Glomerular visceral epithelial cell (primary cell): ENCODE measurements around the gene CACNA1C.

Source experiments
- DNase-seq: peaks from one replicate; pipeline ENCODE4 v3.0.0-alpha.2; 2016; ENCODE audit errors: extremely low spot score

CACNA1C gene

GRCh38 chr12:2363836-2364609 is 311.2 kb downstream of the CACNA1C start:
- no peak for DNase-seq

- DNase-seq, result no peak
Observed at GRCh38 chr12:2364631-2365051, 311.9 kb downstream of the CACNA1C start.

- no peak for DNase-seq
Observed at GRCh38 chr12:2366711-2367110, 313.9 kb downstream of the CACNA1C start.

DNA sequence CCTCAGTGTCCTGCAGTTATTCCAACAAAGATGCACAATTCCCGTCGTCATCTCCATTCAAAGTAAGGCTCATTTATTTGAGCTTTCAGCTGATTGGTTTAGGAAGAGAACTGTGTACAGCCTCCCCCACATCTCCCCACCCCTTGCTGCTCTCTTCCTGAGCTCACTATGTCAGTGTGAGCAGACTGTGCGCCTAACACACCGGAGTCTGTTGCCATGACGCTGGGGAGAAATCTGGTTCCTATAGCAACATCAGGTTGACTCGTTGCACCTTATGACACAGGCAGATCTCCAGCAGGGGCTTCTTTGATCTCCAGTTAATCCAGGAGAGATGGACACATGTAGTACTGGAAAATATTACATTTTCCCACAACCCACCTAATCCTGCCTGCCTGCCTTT is 319.4 kb downstream of the CACNA1C start:
- no peak for DNase-seq

DNA sequence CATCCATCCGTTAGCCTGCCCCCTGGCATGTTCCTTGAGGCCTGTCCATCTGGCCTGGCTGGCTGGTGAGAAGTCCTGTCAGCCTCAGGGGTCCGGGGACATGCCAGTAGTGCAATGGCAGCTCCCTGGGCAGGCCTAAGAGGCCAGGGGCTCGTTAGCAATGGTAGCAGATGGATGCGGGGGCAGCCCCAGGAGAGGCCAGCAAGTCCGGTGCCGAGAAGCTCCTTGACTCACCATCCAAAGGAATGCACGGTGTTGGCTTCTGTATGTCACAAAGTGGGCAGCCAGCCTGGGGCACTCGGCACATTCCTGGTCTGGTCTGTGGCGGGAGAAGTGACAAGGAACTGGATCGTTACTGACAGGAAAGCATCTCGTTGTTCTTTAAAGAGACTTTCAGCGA is 319.9 kb downstream of the CACNA1C start:
- no peak for DNase-seq

- DNase-seq, result no peak
Observed at GRCh38 chr12:2373307-2373706, 320.5 kb downstream of the CACNA1C start.

GRCh38 chr12:2374092-2374906 is 321.5 kb downstream of the CACNA1C start:
- DNase-seq, result no peak

- DNase-seq, result no peak
Observed at GRCh38 chr12:2375871-2376270, 323.1 kb downstream of the CACNA1C start.

- no peak for DNase-seq
Observed at GRCh38 chr12:2376908-2377657, 324.3 kb downstream of the CACNA1C start.

DNA sequence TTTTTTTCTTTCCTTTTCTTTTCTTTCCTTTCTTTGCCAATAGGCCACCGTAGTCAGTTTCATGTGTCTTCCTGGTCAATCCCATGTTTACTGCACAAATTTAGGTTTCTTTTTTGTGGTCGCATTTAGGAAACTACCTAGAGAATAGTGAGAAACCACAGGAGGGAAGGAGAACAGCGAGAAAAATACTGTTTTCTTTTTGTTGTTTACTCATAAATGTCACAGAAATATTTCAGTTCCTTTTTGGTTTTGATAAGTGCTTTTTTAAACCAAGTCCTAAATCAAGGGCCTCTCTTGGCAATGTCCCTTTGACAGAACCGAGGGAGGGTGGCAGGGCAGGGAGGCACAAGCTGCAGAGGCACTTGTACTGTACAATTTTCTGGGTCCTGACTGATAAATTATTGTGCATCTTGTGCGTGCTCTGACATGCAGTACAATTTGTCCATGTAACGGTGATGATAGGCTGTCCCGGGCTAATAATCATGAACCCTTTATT is 326.1 kb downstream of the CACNA1C start:
- DNase-seq, result no peak

DNA sequence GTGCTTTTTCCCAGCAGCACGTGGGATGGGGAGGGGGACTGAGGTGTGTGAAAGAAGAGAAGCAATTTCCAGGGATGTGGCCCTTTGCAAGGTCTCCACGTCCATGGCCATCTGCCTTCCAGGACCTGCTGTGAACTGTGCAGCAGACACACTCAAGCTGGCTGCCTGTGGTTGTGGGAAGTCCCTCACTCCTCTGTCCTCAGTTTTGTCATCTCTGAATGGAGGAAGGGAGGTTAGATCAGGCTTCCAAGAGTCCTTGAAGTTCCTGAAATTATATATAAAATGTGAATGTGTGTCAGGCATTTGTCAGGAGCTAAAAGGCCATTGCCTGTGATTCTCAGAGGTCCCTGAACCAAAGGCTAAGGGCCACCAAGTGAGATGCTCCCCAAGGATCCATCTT is 328.2 kb downstream of the CACNA1C start:
- no peak for DNase-seq

GRCh38 chr12:2382370-2383155 is 329.8 kb downstream of the CACNA1C start:
- DNase-seq, result no peak

DNA sequence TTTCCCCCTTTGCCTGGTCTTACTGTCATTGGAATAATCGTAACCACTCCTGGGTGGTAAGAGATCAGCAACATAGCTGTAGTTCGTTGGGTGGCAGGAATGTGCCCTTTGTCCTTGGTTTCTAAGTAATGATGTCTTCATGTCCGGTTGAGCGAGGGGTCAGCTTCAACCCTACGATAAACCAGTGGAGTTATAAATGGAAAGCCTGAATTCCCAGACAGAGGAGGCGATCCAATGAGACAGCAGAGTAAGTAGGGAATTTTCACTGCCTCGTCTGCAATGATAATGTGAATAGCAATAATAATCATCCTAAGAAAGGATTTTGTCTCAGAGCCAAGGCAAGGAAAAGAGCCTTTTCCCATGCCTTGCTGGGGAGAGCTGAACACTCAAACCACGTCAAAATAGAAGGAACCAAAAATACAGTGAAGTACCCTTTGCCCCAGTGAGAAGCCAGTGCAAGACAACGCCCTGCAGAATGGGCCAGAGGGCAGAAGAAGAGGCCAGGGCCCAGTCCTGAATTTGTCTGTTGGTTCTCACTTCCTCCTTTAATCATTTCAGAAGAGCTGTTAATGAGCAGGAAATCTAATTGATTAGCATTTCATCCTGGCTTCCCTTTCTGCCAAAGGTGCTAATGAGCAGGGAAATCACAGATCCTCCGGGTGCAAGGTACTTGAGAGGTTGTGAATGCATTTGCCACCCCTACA is 330.7 kb downstream of the CACNA1C start:
- no peak for DNase-seq

DNA sequence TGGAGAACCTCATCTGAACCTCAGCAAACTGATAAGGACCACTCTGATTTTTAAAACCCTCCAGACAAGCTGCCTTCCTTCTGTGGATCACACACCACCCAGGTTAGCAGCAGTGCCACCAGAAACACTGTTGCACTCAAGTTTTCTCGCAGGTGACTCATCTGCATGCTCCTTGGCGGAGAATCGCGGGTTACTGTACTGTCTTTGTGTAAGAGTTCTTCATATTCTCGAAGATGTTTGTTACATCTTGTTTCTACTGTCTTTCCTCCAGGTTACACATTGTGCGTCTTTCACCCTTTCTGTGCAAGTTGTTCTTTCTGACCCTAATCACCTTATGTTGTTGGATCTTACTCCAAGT is 331.2 kb downstream of the CACNA1C start:
- no peak for DNase-seq

GRCh38 chr12:2384533-2385351 is 332.0 kb downstream of the CACNA1C start:
- DNase-seq, result no peak

GRCh38 chr12:2385529-2385928 is 332.7 kb downstream of the CACNA1C start:
- DNase-seq, result no peak

- DNase-seq, result no peak
Observed at GRCh38 chr12:2386566-2386965, 333.8 kb downstream of the CACNA1C start.

DNA sequence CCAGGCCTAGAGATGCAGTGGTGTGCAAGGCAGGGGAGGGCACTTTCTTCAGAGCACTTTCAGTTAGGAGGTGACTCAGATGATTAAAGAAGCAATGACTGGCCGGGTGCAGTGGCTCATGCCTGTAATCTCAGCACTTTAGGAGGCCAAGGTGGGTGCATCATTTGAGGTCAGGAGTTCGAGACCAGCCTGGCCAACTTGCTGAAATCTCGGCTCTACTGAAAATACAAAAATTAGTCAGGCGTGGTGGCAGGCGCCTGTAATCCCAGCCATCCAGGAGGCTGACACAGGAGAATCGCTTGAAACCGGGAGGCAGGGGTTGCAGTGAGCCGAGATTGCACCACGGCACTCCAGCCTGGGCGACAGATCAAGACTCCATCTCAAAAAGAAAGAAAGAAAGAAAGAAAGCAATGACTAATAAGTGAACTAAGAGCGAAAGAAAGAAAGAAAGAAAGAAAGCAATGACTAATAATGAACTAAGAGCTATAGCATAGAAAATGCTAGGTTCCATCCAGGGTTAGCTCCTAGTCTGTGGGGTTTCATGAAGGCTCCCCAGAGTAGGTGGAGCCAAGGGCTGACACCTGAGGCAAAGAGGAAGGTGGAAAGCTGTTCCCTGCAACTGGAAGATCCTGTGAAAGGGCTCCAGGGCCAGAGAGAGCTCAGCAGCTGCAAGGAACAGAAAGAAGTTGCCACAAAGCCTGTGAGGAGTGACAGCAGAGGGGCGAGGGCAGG is 334.5 kb downstream of the CACNA1C start:
- no peak for DNase-seq

- DNase-seq, result no peak
Observed at GRCh38 chr12:2389079-2389790, 336.4 kb downstream of the CACNA1C start.
